Loucy (cell line): Measurements from ENCODE around the gene BIN1.

Source experiments
- H2AFZ ChIP-seq: fragments of 200-600 bp; sonication (generic); 2 replicates; pipeline ENCODE4 v1.6.0; 2016; ENCODE audit warnings: antibody characterized with exemption, mild to moderate bottlenecking, low read length, moderate library complexity
- H3F3A ChIP-seq: fragments of 200-600 bp; 2 replicates; pipeline ENCODE4 v1.6.0; 2016; ENCODE audit warnings: antibody characterized with exemption, low read depth, mild to moderate bottlenecking
- H3K27me3 ChIP-seq: fragments of 200-600 bp; sonication (generic); 2 replicates; pipeline ENCODE4 v1.6.1; 2014; ENCODE audit warnings: low read length, mild to moderate bottlenecking; ENCODE audit not compliant: insufficient read depth, poor library complexity, severe bottlenecking
- H3K36me3 ChIP-seq: fragments of 200-600 bp; sonication (generic); 2 replicates; pipeline ENCODE4 v1.6.1; 2016; ENCODE audit warnings: low read length; ENCODE audit not compliant: insufficient read depth
- H3K4me1 ChIP-seq: fragments of 200-600 bp; sonication (generic); 2 replicates; pipeline ENCODE4 v1.5.1; 2014; ENCODE audit warnings: low read length, mild to moderate bottlenecking; ENCODE audit not compliant: insufficient read depth, poor library complexity, severe bottlenecking
- H3K4me2 ChIP-seq: fragments of 200-600 bp; sonication (generic); 2 replicates; pipeline ENCODE4 v1.6.0; 2014; ENCODE audit warnings: antibody characterized with exemption, low read length, low read depth, mild to moderate bottlenecking; ENCODE audit not compliant: poor library complexity, severe bottlenecking
- H3K4me3 ChIP-seq: fragments of 200-600 bp; sonication (generic); 2 replicates; pipeline ENCODE4 v1.5.1; 2014; ENCODE audit warnings: low read length, mild to moderate bottlenecking, mixed read lengths; ENCODE audit not compliant: poor library complexity, severe bottlenecking
- H3K79me2 ChIP-seq: fragments of 200-600 bp; sonication (generic); 2 replicates; pipeline ENCODE4 v1.6.1; 2014; ENCODE audit warnings: low read length; ENCODE audit not compliant: insufficient read depth
- H3K9ac ChIP-seq: fragments of 200-600 bp; sonication (generic); 2 replicates; pipeline ENCODE4 v1.6.0; 2014; ENCODE audit warnings: mild to moderate bottlenecking, low read depth, low read length, moderate library complexity; ENCODE audit not compliant: poor library complexity, severe bottlenecking
- H3K9me2 ChIP-seq: fragments of 200-600 bp; sonication (generic); replicated peaks from 2 replicates; pipeline ENCODE4 v1.6.1; 2016; ENCODE audit warnings: low read depth, low read length, mixed read lengths
- H3K9me3 ChIP-seq: fragments of 200-600 bp; sonication (generic); 2 replicates; pipeline ENCODE4 v1.6.1; 2014; ENCODE audit warnings: mild to moderate bottlenecking, antibody characterized with exemption, low read length, low read depth; ENCODE audit not compliant: insufficient read depth
- H4K20me1 ChIP-seq: fragments of 200-600 bp; sonication (generic); 2 replicates; pipeline ENCODE4 v1.6.0; 2014; ENCODE audit warnings: antibody characterized with exemption, low read length, mild to moderate bottlenecking; ENCODE audit not compliant: insufficient read depth, poor library complexity, severe bottlenecking
- EZH2phosphoT487 ChIP-seq: fragments of 200-600 bp; IDR thresholded peaks from 2 replicates; pipeline ENCODE4 v1.6.1; 2018; ENCODE audit warnings: antibody characterized with exemption, mild to moderate bottlenecking, moderate library complexity, borderline replicate concordance
- TF ChIP-seq, protein P1 (sequence below): fragments of 200-600 bp; sonication (generic); conservative IDR thresholded peaks from 2 replicates; pipeline ENCODE4 v1.5.1; 2014; ENCODE audit warnings: mild to moderate bottlenecking, antibody characterized with exemption, low read length

BIN1 gene

DNA sequence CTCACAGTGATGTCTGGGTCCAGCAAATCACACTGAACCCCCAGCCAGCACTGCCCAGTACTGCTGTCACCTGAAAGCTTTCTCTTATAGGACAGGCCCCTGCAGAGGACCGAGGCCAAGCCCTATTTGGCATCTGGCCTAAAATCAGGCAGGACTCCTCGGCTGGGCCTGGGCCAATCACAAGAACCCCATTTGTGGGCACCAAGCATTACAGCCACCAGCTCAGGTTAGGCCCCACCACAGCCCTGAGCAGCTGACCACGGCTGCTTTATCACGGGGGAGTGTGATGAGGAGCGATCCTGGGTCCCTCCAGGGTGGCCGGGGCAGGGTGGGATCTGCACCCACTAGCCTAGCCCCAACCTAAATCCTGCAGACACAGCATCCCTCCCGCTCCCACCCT is 8.2 kb downstream of the BIN1 start:
- Histone ChIP-seq H3K27me3 (no peaks in the 10 kb centered on the region), H3K4me3 (no peak overlapping the region), H3K9me3 (no peaks in the 10 kb centered on the region), H3K36me3 (no peaks in the 10 kb centered on the region), H3K4me2 (no peak overlapping the region), H3K79me2 (no peaks in the 10 kb centered on the region), H3K4me1 (no peaks in the 10 kb centered on the region), H2AFZ (no peak overlapping the region), H4K20me1 (no peaks in the 10 kb centered on the region), H3K9me2 (no peaks in the 10 kb centered on the region), H3F3A (no peaks in the 10 kb centered on the region), H3K9ac (no peak overlapping the region)
- TF ChIP-seq EZH2phosphoT487: no peak
- TF ChIP-seq, protein P1, sequence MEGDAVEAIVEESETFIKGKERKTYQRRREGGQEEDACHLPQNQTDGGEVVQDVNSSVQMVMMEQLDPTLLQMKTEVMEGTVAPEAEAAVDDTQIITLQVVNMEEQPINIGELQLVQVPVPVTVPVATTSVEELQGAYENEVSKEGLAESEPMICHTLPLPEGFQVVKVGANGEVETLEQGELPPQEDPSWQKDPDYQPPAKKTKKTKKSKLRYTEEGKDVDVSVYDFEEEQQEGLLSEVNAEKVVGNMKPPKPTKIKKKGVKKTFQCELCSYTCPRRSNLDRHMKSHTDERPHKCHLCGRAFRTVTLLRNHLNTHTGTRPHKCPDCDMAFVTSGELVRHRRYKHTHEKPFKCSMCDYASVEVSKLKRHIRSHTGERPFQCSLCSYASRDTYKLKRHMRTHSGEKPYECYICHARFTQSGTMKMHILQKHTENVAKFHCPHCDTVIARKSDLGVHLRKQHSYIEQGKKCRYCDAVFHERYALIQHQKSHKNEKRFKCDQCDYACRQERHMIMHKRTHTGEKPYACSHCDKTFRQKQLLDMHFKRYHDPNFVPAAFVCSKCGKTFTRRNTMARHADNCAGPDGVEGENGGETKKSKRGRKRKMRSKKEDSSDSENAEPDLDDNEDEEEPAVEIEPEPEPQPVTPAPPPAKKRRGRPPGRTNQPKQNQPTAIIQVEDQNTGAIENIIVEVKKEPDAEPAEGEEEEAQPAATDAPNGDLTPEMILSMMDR: no peak

DNA sequence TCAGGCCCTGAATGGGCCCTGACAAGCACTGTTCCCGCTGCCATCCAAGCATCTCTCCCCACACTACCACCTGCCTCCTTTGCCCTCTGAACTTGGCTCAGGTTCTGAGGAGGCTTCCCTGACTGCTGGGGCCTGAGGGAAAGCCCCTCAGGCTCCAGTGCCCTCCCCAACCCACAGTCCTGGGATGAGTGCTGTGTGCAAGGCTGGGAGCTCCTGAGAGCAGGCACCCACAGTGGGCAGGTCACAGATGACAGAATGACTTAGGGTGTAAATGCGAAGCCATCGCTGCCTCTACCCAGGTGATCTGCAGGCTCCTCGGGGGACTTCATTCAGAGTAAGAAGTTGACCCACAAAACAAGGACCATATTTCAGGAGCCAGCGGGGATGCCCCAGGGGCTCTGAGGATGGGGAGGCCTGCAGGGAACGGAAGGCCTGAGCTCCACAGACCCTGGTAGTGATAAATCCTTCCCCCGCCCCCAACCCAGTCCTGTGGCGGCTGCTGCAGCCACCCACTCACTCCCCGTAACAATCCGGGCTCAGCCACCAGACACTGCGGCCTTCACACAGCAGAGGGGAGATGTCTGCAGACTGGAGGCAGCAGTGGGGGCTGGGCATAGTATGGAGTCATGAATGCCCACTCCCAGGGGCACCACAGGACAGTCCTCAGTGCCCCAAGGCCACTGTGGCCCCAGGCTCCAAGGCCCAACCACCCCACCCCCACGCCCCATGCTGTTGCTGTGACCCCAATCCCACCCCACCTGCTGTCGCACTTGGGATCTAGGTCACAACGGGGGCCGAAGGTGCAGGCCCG is 8.9 kb downstream of the BIN1 start:
- Histone ChIP-seq H3K4me1 (no peaks in the 10 kb centered on the region), H2AFZ (no peak overlapping the region), H3K9ac (no peak overlapping the region), H3K4me2 (no peak overlapping the region), H3K4me3 (no peak overlapping the region), H3K36me3 (no peaks in the 10 kb centered on the region), H4K20me1 (no peaks in the 10 kb centered on the region), H3F3A (no peaks in the 10 kb centered on the region), H3K9me3 (no peaks in the 10 kb centered on the region), H3K9me2 (no peaks in the 10 kb centered on the region), H3K27me3 (no peaks in the 10 kb centered on the region), H3K79me2 (no peaks in the 10 kb centered on the region)
- TF ChIP-seq, protein P1: no peak
- TF ChIP-seq EZH2phosphoT487: no peak

DNA sequence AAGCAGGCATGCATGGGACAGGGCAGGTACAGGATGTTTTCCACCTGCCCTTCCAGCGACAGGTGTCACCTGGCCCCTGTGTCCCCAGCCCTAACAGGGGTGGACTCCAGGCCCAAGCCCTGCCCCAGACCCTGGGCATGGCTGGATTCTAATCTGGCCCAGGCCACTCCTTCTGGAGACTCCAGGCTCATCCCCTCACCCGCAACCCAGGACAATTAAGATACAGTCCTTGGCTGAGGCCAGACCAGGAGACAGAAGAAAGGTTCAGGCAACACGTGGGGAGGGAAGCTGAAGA is 9.5 kb downstream of the BIN1 start:
- no peaks in the 10 kb centered on the region for H3F3A ChIP-seq
- H3K36me3 ChIP-seq: no peaks in the 10 kb centered on the region
- no peaks in the 10 kb centered on the region for H3K79me2 ChIP-seq
- no peak overlapping the region for H3K9ac ChIP-seq
- no peak overlapping the region for H3K4me3 ChIP-seq
- H3K4me1 ChIP-seq: no peaks in the 10 kb centered on the region
- no peaks in the 10 kb centered on the region for H3K27me3 ChIP-seq
- H2AFZ ChIP-seq: no peak overlapping the region
- no peaks in the 10 kb centered on the region for H3K9me3 ChIP-seq
- H3K9me2 ChIP-seq: no peaks in the 10 kb centered on the region
- no peak overlapping the region for H3K4me2 ChIP-seq
- H4K20me1 ChIP-seq: no peaks in the 10 kb centered on the region
- TF ChIP-seq EZH2phosphoT487: no peak
- TF ChIP-seq, protein P1: no peak
